ENCODE data around the gene GLI2. TPM values are rescaled to one million over a fixed set of nuclear protein-coding genes. Genes with fewer than 3 reads are reported as not detected.

The GLI2 gene
- total RNA-seq, 1 experiment from 2014 or later, result 4.0 TPM

DNA sequence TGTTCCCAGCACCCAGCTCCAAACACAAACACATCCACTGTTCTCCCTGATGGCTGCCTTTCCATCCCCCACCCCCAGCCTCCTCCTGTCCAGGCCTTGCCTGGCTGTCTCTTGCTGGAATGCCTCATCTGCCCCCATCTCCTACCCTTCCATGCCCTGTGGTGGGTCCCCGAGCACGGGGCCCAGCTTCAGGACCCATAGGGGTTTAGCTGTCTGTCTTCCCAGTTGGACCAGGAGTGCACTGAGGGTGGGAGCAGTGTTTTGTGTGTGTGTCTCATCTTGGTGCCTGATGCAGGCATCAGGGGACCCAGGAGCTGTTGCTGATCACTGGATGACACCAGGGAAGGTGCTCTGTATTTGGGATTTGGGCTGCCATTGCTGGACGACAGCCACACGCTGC is 34.5 kb downstream of the GLI2 start:
- H2AFZ ChIP-seq (ENCODE audit: low read length), result no peak overlapping the region
- no peak overlapping the region for H3K27ac ChIP-seq (ENCODE audit: low read length)
- no peak overlapping the region for H3K9ac ChIP-seq (ENCODE audit: low read length)
- no peaks in the 10 kb centered on the region for H4K20me1 ChIP-seq (ENCODE audit: low read length)
- no peak overlapping the region for H3K4me2 ChIP-seq (ENCODE audit: low read length)
- H3K9me3 ChIP-seq (ENCODE audit: low read length), result no peaks in the 10 kb centered on the region
- no peak for DNase-seq
- peaks cover 15% of the 10 kb centered on the region for H3K4me1 ChIP-seq (ENCODE audit: insufficient read depth, low read length)
- ChIA-PET POLR2A (ENCODE audit: unreplicated experiment) (no interaction called here), CTCF (no interaction called here)
- H3K4me3 ChIP-seq (ENCODE audit: low read length), result no peak overlapping the region
- no peaks in the 10 kb centered on the region for H3F3A ChIP-seq (ENCODE audit: low read length, unreplicated experiment)
- no peaks in the 10 kb centered on the region for H3K9me2 ChIP-seq (replicated peaks; ENCODE audit: low read length)
- intact Hi-C loops (cut with micrococcal nuclease), result no loop called here
- ATAC-seq, result no peak
- no peaks in the 10 kb centered on the region for H3K27me3 ChIP-seq (ENCODE audit: low read length)
- no peaks in the 10 kb centered on the region for H3K79me2 ChIP-seq (ENCODE audit: low read length)
- TF ChIP-seq EZH2 (IDR thresholded peaks at IDR 0.05; ENCODE audit: low read length, unreplicated experiment) (no peak), EZH2phosphoT487 (IDR thresholded peaks at IDR 0.05; ENCODE audit: borderline replicate concordance, low read length) (no peak)
- no peaks in the 10 kb centered on the region for H3K36me3 ChIP-seq (ENCODE audit: low read depth, low read length)
- no TSS peak for BruUV-seq (replicated peaks)

DNA sequence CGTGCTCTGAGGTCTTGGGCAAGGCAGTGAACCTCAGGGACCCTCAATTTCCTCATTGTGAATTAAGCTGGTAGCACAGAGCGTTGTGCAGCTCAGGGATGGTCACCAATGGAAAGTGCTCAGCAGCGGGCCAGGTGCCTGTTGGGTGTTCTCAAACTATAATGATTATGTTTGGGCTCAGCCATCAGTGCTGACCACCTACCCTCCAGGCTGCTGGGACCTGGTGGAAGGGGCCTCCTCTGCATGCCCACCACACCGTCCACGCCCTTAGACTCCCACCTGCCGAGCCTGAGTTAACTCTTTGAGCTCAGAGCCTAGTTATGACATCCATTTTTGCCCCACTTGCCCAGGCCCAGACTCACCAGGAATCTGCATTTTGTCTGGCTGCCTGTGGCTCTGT is 35.0 kb downstream of the GLI2 start:
- Histone ChIP-seq H3K36me3 (ENCODE audit: low read depth, low read length) (no peaks in the 10 kb centered on the region), H3K4me3 (ENCODE audit: low read length) (no peak overlapping the region), H3K4me2 (ENCODE audit: low read length) (no peak overlapping the region), H3K27ac (ENCODE audit: low read length) (no peak overlapping the region), H4K20me1 (ENCODE audit: low read length) (no peaks in the 10 kb centered on the region), H3K4me1 (ENCODE audit: insufficient read depth, low read length) (peaks cover 15% of the 10 kb centered on the region), H3K79me2 (ENCODE audit: low read length) (no peaks in the 10 kb centered on the region), H3K9me3 (ENCODE audit: low read length) (no peaks in the 10 kb centered on the region), H3K9ac (ENCODE audit: low read length) (no peak overlapping the region), H2AFZ (ENCODE audit: low read length) (no peak overlapping the region), H3K27me3 (ENCODE audit: low read length) (no peaks in the 10 kb centered on the region), H3K9me2 (replicated peaks; ENCODE audit: low read length) (no peaks in the 10 kb centered on the region), H3F3A (ENCODE audit: low read length, unreplicated experiment) (no peaks in the 10 kb centered on the region)
- no TSS peak for BruUV-seq (replicated peaks)
- POLR2A ChIA-PET (ENCODE audit: unreplicated experiment), result no interaction called here
- ATAC-seq (no peak), DNase-seq (no peak)
- TF ChIP-seq EZH2 (IDR thresholded peaks at IDR 0.05; ENCODE audit: low read length, unreplicated experiment), result no peak
- CTCF ChIA-PET, result no interaction called here
- intact Hi-C loops (cut with micrococcal nuclease), result no loop called here

DNA sequence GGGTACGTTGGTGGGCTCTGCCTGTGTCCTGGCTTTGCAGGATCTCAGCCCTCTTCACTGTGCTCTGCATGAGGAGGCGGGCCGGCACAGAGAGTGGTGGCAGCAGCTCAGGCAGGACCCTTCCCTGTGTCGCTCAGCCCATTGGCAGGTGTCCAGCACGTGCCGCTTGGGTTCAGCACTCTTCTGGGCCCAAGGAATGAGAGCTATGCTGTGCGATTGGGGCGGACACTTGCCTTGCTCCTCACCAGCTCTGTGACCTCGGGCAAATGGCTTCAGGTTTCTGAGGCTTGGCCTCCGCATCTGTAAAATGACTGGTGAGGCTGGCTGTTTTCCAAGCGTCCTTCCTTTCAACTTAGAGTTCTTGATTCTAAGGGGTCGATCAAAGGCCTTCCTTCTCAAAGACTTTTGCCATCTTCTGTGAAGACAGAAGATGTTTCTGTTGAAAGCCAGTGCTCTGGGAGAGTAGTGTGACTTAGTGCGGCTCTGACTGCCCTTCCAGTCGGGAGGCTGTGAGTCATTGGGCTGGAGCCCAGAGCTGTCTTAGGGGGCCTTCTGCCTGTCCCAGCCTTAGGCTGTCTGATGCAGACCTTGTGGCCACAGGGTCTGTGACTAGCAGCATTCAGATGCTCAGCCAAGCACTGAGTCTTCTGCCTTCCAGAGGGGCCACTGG is 35.6 kb downstream of the GLI2 start:
- no peaks in the 10 kb centered on the region for H3K79me2 ChIP-seq (ENCODE audit: low read length)
- peak; percentile 76 for DNase-seq
- H3F3A ChIP-seq (ENCODE audit: low read length, unreplicated experiment), result no peaks in the 10 kb centered on the region
- no peak overlapping the region for H3K4me3 ChIP-seq (ENCODE audit: low read length)
- ATAC-seq, result peak; percentile 97
- H3K4me1 ChIP-seq (ENCODE audit: insufficient read depth, low read length), result peaks cover 15% of the 10 kb centered on the region
- H3K9me3 ChIP-seq (ENCODE audit: low read length), result no peaks in the 10 kb centered on the region
- H3K9ac ChIP-seq (ENCODE audit: low read length), result no peak overlapping the region
- no peak overlapping the region for H2AFZ ChIP-seq (ENCODE audit: low read length)
- H3K27me3 ChIP-seq (ENCODE audit: low read length), result no peaks in the 10 kb centered on the region
- H3K4me2 ChIP-seq (ENCODE audit: low read length), result peak overlapping the region; percentile 6; the same call in 1 of the 2 replicates
- ChIA-PET POLR2A (ENCODE audit: unreplicated experiment) (no interaction called here), CTCF (no interaction called here)
- no peaks in the 10 kb centered on the region for H3K36me3 ChIP-seq (ENCODE audit: low read depth, low read length)
- H4K20me1 ChIP-seq (ENCODE audit: low read length), result no peaks in the 10 kb centered on the region
- BruUV-seq (replicated peaks), result no TSS peak
- intact Hi-C loops (cut with micrococcal nuclease), result no loop called here
- no peaks in the 10 kb centered on the region for H3K9me2 ChIP-seq (replicated peaks; ENCODE audit: low read length)
- peak overlapping the region; percentile 8; the same call in 1 of the 2 replicates for H3K27ac ChIP-seq (ENCODE audit: low read length)
- TF ChIP-seq, protein P1, sequence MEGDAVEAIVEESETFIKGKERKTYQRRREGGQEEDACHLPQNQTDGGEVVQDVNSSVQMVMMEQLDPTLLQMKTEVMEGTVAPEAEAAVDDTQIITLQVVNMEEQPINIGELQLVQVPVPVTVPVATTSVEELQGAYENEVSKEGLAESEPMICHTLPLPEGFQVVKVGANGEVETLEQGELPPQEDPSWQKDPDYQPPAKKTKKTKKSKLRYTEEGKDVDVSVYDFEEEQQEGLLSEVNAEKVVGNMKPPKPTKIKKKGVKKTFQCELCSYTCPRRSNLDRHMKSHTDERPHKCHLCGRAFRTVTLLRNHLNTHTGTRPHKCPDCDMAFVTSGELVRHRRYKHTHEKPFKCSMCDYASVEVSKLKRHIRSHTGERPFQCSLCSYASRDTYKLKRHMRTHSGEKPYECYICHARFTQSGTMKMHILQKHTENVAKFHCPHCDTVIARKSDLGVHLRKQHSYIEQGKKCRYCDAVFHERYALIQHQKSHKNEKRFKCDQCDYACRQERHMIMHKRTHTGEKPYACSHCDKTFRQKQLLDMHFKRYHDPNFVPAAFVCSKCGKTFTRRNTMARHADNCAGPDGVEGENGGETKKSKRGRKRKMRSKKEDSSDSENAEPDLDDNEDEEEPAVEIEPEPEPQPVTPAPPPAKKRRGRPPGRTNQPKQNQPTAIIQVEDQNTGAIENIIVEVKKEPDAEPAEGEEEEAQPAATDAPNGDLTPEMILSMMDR (conservative IDR thresholded peaks at IDR 0.05; ENCODE audit: low read depth, low read length), result no peak
- no peak for TF ChIP-seq EZH2 (IDR thresholded peaks at IDR 0.05; ENCODE audit: low read length, unreplicated experiment)
- TF ChIP-seq EZH2phosphoT487 (IDR thresholded peaks at IDR 0.05; ENCODE audit: borderline replicate concordance, low read length), result no peak

Measured in PC-3 (cell line).